Glutamatergic neuron (in vitro differentiated cells): ENCODE measurements around the gene ATF7. TPM values are rescaled to one million over a fixed set of nuclear protein-coding genes. Genes with fewer than 3 reads are reported as not detected.

Experiments
- DNase-seq: peaks from one replicate; pipeline ENCODE4 v3.0.0; 2022
- H3K27ac Mint-ChIP-seq: one replicate; pipeline ENCODE4 v1.8.0; 2020; ENCODE audit warnings: mild to moderate bottlenecking, mixed read lengths, inconsistent platforms; ENCODE audit not compliant: unreplicated experiment
- H3K27me3 Mint-ChIP-seq: one replicate; pipeline ENCODE4 v1.8.0; 2020; ENCODE audit warnings: mild to moderate bottlenecking, moderate library complexity, mixed read lengths, inconsistent platforms; ENCODE audit not compliant: unreplicated experiment
- H3K36me3 Mint-ChIP-seq: one replicate; pipeline ENCODE4 v1.8.0; 2020; ENCODE audit warnings: mild to moderate bottlenecking, mixed read lengths, inconsistent platforms; ENCODE audit not compliant: unreplicated experiment
- H3K4me1 Mint-ChIP-seq: one replicate; pipeline ENCODE4 v1.8.0; 2020; ENCODE audit warnings: mild to moderate bottlenecking, low read depth, mixed read lengths, inconsistent platforms; ENCODE audit not compliant: unreplicated experiment
- H3K4me3 Mint-ChIP-seq: one replicate; pipeline ENCODE4 v1.8.0; 2020; ENCODE audit warnings: mild to moderate bottlenecking, mixed read lengths, inconsistent platforms; ENCODE audit not compliant: unreplicated experiment
- H3K9me3 Mint-ChIP-seq: one replicate; pipeline ENCODE4 v1.8.0; 2020; ENCODE audit warnings: mild to moderate bottlenecking, moderate library complexity, mixed read lengths, inconsistent platforms; ENCODE audit not compliant: unreplicated experiment
- CTCF ChIP-seq: fragments of 200-600 bp; sonication (generic); IDR thresholded peaks from one replicate; pipeline ENCODE4 v1.5.0; 2021; ENCODE audit not compliant: partially characterized antibody, unreplicated experiment
- total RNA-seq: library from RNA; stranded (reverse); fragmentation: NEBNext Ultra II Directional; extraction: Animal tissue kit (Norgen Biotek cat#: 25700); gene quantifications from one replicate; pipeline ENCODE4 v1.2.1, GENCODE V29; 2021; ENCODE audit not compliant: unreplicated experiment

Gene ATF7
- total RNA-seq, 1 donor from 2014 or later = 36.0 TPM

GRCh38 chr12:53539526-53539925 is 86.7 kb downstream of the ATF7 start:
- no peak for DNase-seq
- Mint-ChIP-seq H3K27me3 (no peaks in the 10 kb centered on the region), H3K27ac (no peak overlapping the region), H3K4me1 (peaks cover 2% of the 10 kb centered on the region), H3K4me3 (no peak overlapping the region), H3K9me3 (no peaks in the 10 kb centered on the region), H3K36me3 (no peaks in the 10 kb centered on the region)
- TF ChIP-seq CTCF = no peak

GRCh38 chr12:53538209-53538689 is 87.9 kb downstream of the ATF7 start:
- H3K4me1 Mint-ChIP-seq = no peaks in the 10 kb centered on the region
- H3K36me3 Mint-ChIP-seq = no peaks in the 10 kb centered on the region
- H3K27ac Mint-ChIP-seq = no peak overlapping the region
- H3K9me3 Mint-ChIP-seq = no peaks in the 10 kb centered on the region
- no peak for TF ChIP-seq CTCF
- DNase-seq = no peak
- H3K4me3 Mint-ChIP-seq = no peak overlapping the region
- no peaks in the 10 kb centered on the region for H3K27me3 Mint-ChIP-seq

GRCh38 chr12:53536962-53537361 is 89.2 kb downstream of the ATF7 start:
- Mint-ChIP-seq H3K36me3 (peaks cover 9% of the 10 kb centered on the region), H3K9me3 (no peaks in the 10 kb centered on the region), H3K27me3 (no peaks in the 10 kb centered on the region), H3K4me3 (no peak overlapping the region), H3K4me1 (no peaks in the 10 kb centered on the region), H3K27ac (no peak overlapping the region)
- no peak for DNase-seq
- TF ChIP-seq CTCF = no peak

GRCh38 chr12:53533471-53533870 is 92.7 kb downstream of the ATF7 start:
- peaks cover 9% of the 10 kb centered on the region for H3K36me3 Mint-ChIP-seq
- H3K27ac Mint-ChIP-seq = no peak overlapping the region
- DNase-seq = no peak
- no peaks in the 10 kb centered on the region for H3K4me1 Mint-ChIP-seq
- TF ChIP-seq CTCF = no peak
- H3K9me3 Mint-ChIP-seq = no peaks in the 10 kb centered on the region
- no peak overlapping the region for H3K4me3 Mint-ChIP-seq
- H3K27me3 Mint-ChIP-seq = peaks cover 2% of the 10 kb centered on the region

- H3K27me3 Mint-ChIP-seq = peaks cover 2% of the 10 kb centered on the region
- H3K4me3 Mint-ChIP-seq = no peak overlapping the region
- TF ChIP-seq CTCF = no peak
- no peak for DNase-seq
- H3K36me3 Mint-ChIP-seq = peaks cover 9% of the 10 kb centered on the region
- no peak overlapping the region for H3K27ac Mint-ChIP-seq
- no peaks in the 10 kb centered on the region for H3K9me3 Mint-ChIP-seq
- H3K4me1 Mint-ChIP-seq = no peaks in the 10 kb centered on the region
Measured at GRCh38 chr12:53532524-53533445, 93.4 kb downstream of the ATF7 start.
